ENCODE results near the gene CACFD1. TPM values are rescaled to one million over a fixed set of nuclear protein-coding genes. Genes with fewer than 3 reads are reported as not detected.

Gene CACFD1
- total RNA-seq, 1 donor from 2014 or later: 24.6 TPM

DNA sequence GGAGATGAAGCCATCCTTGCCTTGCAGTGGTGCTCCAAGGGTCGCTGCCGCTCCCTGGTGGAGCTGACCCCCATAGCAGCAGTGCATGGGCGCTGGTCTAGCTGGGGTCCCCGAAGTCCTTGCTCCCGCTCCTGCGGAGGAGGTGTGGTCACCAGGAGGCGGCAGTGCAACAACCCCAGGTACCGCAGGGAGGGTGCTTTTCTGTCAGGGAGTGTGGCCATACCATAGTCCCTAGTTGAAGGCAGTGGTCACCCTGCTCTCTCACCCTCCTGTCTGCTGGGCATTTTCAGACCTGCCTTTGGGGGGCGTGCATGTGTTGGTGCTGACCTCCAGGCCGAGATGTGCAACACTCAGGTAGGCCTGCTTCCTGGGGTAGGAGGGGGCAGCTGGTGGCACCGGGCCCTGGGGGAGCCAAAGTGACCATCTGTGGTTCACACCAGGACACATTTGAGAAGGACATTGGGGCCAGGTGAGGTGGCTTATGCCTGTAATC is 26.4 kb upstream of the CACFD1 start:
- Histone ChIP-seq H3K4me3 (ENCODE audit: low read depth, low read length) (no peak overlapping the region), H3K27me3 (ENCODE audit: control insufficient read depth, insufficient read depth, low read length) (peaks cover 8% of the 10 kb centered on the region), H3K36me3 (ENCODE audit: control insufficient read depth, insufficient read depth, low read length) (no peaks in the 10 kb centered on the region)
- no peak for DNase-seq (ENCODE audit: low read depth)
- TF ChIP-seq CTCF (IDR thresholded peaks at IDR 0.05; ENCODE audit: insufficient read depth, low read length, poor library complexity, severe bottlenecking): no peak

DNA sequence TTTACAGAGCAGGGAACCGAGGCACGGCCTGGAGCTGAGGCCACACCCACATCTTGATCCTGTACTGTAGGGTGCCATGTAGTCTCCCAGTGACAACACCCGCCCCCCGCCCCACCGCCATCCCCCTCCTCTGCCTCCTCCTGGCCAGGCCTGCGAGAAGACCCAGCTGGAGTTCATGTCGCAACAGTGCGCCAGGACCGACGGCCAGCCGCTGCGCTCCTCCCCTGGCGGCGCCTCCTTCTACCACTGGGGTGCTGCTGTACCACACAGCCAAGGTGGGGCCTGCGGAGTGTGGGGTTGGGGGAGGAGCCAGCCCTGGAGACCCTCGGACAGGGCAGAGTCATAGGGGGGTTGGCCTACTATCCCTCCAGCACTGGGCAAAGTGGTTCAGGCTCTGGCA is 23.1 kb upstream of the CACFD1 start:
- TF ChIP-seq CTCF (IDR thresholded peaks at IDR 0.05; ENCODE audit: insufficient read depth, low read length, poor library complexity, severe bottlenecking): no peak
- peaks cover 3% of the 10 kb centered on the region for H3K27me3 ChIP-seq (ENCODE audit: control insufficient read depth, insufficient read depth, low read length)

DNA sequence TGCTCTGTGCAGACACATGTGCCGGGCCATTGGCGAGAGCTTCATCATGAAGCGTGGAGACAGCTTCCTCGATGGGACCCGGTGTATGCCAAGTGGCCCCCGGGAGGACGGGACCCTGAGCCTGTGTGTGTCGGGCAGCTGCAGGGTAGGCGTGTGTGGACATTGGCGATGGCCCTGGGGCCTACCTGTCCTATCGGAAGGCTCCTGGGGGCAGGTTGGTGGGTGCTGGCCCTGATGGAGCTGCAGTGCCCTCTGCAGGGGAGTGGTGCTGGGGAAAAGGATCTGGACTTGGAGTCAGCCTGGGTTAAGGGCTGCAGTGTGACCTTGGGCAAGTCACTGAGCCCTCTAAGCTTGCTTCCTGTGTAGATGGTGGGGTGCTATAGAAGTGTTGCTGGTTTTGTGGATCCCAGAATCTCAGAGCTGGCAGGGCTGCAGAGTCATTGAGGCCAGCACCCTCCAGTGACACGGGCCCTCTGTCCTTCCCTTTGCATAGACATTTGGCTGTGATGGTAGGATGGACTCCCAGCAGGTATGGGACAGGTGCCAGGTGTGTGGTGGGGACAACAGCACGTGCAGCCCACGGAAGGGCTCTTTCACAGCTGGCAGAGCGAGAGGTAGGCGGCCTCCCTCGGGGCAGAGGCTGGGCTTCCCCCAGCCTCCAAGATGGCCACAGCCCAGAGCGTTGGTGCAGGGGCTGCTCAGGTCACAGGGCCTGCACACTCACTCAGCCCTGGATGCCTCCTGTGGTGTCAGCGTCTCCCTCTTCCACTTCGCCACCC is 21.8 kb upstream of the CACFD1 start:
- Histone ChIP-seq H3K36me3 (ENCODE audit: control insufficient read depth, insufficient read depth, low read length) (no peaks in the 10 kb centered on the region), H3K27me3 (ENCODE audit: control insufficient read depth, insufficient read depth, low read length) (peaks cover 3% of the 10 kb centered on the region), H3K4me3 (ENCODE audit: low read depth, low read length) (no peak overlapping the region)
- no peak for DNase-seq (ENCODE audit: low read depth)
- peak; percentile 12 for TF ChIP-seq CTCF (IDR thresholded peaks at IDR 0.05; ENCODE audit: insufficient read depth, low read length, poor library complexity, severe bottlenecking)

More for the DNA sequence above, 23.1 kb upstream of the CACFD1 start:
- DNase-seq (ENCODE audit: low read depth): no peak
- Histone ChIP-seq H3K4me3 (ENCODE audit: low read depth, low read length) (no peak overlapping the region), H3K36me3 (ENCODE audit: control insufficient read depth, insufficient read depth, low read length) (no peaks in the 10 kb centered on the region)

DNA sequence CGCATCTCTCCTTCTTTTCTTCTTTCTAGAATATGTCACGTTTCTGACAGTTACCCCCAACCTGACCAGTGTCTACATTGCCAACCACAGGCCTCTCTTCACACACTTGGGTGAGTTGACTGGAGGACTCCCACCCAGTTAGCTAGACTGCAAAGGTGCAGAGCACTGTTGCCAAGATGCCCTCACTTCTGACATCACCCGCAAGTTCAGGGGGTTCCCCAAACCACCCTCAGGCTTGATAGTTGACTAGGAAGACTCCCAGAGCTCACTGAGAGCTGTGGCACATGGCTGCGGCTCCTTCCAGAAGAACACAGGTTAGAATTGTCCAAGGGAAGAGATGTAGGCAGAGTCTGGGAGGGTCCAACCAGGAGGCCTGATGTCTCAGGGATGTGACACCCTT is 20.4 kb upstream of the CACFD1 start:
- no peaks in the 10 kb centered on the region for H3K36me3 ChIP-seq (ENCODE audit: control insufficient read depth, insufficient read depth, low read length)
- TF ChIP-seq CTCF (IDR thresholded peaks at IDR 0.05; ENCODE audit: insufficient read depth, low read length, poor library complexity, severe bottlenecking): no peak
- DNase-seq (ENCODE audit: low read depth): no peak

GRCh38 chr9:133440874-133441273 is 18.9 kb upstream of the CACFD1 start:
- Histone ChIP-seq H3K4me3 (ENCODE audit: low read depth, low read length) (no peak overlapping the region), H3K36me3 (ENCODE audit: control insufficient read depth, insufficient read depth, low read length) (no peaks in the 10 kb centered on the region), H3K27me3 (ENCODE audit: control insufficient read depth, insufficient read depth, low read length) (peaks cover 10% of the 10 kb centered on the region)
- TF ChIP-seq CTCF (IDR thresholded peaks at IDR 0.05; ENCODE audit: insufficient read depth, low read length, poor library complexity, severe bottlenecking): no peak
- DNase-seq (ENCODE audit: low read depth): no peak

More for the DNA sequence above, 20.4 kb upstream of the CACFD1 start:
- Histone ChIP-seq H3K27me3 (ENCODE audit: control insufficient read depth, insufficient read depth, low read length) (peaks cover 3% of the 10 kb centered on the region), H3K4me3 (ENCODE audit: low read depth, low read length) (no peak overlapping the region)

DNA sequence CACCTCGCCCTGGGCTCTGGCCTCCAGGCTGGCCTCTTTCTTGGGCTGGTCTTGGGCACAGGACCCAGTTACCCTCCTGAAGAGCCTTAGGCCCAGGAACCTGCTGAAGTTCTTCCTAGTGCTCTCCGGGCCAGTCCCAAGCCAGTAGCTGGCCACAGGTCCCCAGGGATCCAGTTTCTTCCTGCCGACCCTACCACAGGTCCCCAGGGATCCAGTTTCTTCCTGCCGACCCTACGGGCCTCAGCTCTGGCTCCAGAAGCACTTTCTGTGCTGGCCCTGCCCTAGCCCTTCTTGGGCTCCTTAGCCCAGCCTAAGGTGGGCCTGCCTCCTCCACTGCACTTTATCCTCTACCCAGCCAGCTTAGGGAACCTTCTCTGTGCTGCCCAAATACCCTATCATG is 18.2 kb upstream of the CACFD1 start:
- no peak for DNase-seq (ENCODE audit: low read depth)
- H3K27me3 ChIP-seq (ENCODE audit: control insufficient read depth, insufficient read depth, low read length): peaks cover 10% of the 10 kb centered on the region
- H3K4me3 ChIP-seq (ENCODE audit: low read depth, low read length): no peak overlapping the region
- no peaks in the 10 kb centered on the region for H3K36me3 ChIP-seq (ENCODE audit: control insufficient read depth, insufficient read depth, low read length)
- no peak for TF ChIP-seq CTCF (IDR thresholded peaks at IDR 0.05; ENCODE audit: insufficient read depth, low read length, poor library complexity, severe bottlenecking)
